H1 (cell line): ENCODE data around the gene EIF4EBP2. TPM values are rescaled to one million over a fixed set of nuclear protein-coding genes. Genes with fewer than 3 reads are reported as not detected.

Experiments used
- EGR1 ChIP-seq: IDR thresholded peaks from 2 replicates; pipeline ENCODE4 v1.6.1; 2011; ENCODE audit warnings: low read depth, low read length, borderline replicate concordance
- JUN ChIP-seq: IDR thresholded peaks from 2 replicates; pipeline ENCODE4 v1.6.1; 2011; ENCODE audit warnings: low read depth, mild to moderate bottlenecking, improper control_type of control experiment, low read length
- polyA plus RNA-seq, 7 experiments: library from polyadenylated mRNA; depleted of rRNA in 3 of 7; stranded (reverse) in 5 of 7; unstranded in 2 of 7; fragments of >200 nt in 5 of 7; fragments of 200-250 nt in 2 of 7; gene quantifications; 1 replicate in 5 of 7; 2 replicates in 1 of 7; 4 replicates in 1 of 7; pipeline versions ENCODE4 v1.2.1 to v1.2.3, GENCODE V29; 2011 to 2013; ENCODE audit warnings: missing spikeins in 2 of 7, mixed read lengths in 2 of 7
- total RNA-seq: library from RNA; stranded (reverse); fragmentation: NEBNext Ultra II Directional; extraction: Animal tissue kit (Norgen Biotek cat#: 25700); gene quantifications from 2 replicates; pipeline ENCODE4 v1.2.1, GENCODE V29; 2021

EIF4EBP2 gene
- total and polyA plus RNA-seq, 2 of the 8 experiments (the other 6 are each of a cell fraction or from before 2014, with no cell fraction given), result 55.3 to 144 TPM

DNA sequence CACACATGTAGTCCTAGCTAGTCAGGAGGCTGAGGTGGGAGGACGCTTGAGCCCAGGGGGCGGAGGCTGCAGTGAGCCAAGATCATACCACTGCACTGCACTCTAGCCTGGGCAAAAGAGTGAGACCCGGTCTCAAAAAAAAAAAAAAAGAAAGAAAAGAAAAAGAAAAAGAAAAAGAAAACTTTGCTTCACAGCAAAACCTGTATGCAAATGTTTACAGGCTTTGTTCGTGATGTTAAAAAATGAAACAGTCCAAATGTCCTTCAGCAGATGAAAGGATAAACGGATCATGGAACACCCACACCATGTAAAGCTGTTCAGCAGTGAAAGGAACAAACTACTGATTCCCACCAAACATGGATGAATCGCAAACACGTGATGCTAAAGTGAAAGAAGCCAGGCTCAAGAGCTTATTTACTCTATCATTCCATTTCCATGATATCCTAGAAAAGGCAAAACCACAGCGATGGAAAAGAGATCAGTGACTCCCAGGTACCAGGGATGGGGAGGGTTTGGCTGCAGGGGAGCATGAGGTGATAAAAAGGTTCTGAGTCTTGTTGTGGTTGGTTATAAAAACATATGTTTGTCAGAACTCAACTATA, 36.6 kb upstream of the EIF4EBP2 start (continued):
- TF ChIP-seq JUN (no peak), EGR1 (no peak)
